Measurements from ENCODE around the gene STAC3. TPM values are rescaled to one million over a fixed set of nuclear protein-coding genes. Genes with fewer than 3 reads are reported as not detected.

The STAC3 gene
- total and polyA plus RNA-seq, 9 of the 15 experiments (the other 6 are each of a cell fraction or from before 2014, with no cell fraction given), result 0.45 to 6.4 (median 3.3) TPM

DNA sequence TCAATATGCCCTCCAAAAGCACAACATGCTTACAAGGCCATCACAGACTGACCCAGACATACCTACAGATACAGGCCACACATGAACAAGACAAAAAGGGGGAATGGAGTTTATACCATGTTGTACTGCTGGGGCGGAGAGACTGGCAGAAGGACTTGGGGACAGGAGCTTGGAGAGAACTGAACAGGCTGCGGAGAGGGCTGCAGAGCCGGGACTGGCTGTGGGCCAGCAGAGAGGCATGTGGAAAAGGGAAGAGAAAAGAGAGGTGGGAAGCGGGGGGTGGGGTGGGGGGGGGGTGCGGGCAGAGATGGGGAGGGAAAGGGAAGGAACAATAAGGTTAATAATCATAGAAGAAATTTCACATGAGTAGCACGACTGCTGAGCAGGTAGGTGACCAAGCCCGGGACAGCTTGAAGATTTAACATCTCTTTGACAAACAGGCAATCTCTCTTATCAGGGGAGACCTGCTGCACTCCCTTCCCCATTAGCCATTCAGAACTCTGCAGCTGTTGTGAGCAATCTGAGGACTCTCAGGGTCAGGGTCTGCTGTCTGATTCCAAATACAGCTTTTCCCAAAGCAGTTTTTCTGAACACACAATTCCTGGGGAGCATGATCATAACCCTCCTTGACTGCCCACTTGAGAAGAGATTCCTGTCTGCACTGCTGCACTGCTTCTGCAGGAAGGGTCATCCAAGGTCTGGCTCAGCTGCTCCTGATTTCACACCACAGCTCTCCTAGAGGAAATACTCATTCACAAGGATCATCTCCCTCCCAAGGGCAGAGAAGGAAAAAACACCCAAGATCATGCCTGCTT lies 21.6 kb upstream of the STAC3 start:
- no TSS peak for BruUV-seq (replicated peaks)
- TF ChIP-seq ZNF583 (CRISPR knock-in tag; IDR thresholded peaks at IDR 0.05) (no peak), ZNF311 (CRISPR knock-in tag; IDR thresholded peaks at IDR 0.05) (no peak), KDM1A (IDR thresholded peaks at IDR 0.05) (peak; percentile 82 to 86), STAT5B (CRISPR knock-in tag; IDR thresholded peaks at IDR 0.05) (no peak), TEAD2 (tag; IDR thresholded peaks at IDR 0.05) (no peak), CHD2 (IDR thresholded peaks at IDR 0.05; ENCODE audit: low read depth, low read length) (no peak), DDX20 (tag; IDR thresholded peaks at IDR 0.05; ENCODE audit: low read depth) (no peak), ZNF3 (CRISPR knock-in tag; IDR thresholded peaks at IDR 0.05) (no peak), NFRKB (IDR thresholded peaks at IDR 0.05; ENCODE audit: low read depth) (no peak), RCOR1 (IDR thresholded peaks at IDR 0.05; ENCODE audit: borderline replicate concordance in 1 of 2, low read depth in 2 of 2, low read length in 2 of 2) (peak in 1 of 2 experiments; percentile 87; a peak in 1 of 4 replicates)
- TF ChIP-seq, protein P1, sequence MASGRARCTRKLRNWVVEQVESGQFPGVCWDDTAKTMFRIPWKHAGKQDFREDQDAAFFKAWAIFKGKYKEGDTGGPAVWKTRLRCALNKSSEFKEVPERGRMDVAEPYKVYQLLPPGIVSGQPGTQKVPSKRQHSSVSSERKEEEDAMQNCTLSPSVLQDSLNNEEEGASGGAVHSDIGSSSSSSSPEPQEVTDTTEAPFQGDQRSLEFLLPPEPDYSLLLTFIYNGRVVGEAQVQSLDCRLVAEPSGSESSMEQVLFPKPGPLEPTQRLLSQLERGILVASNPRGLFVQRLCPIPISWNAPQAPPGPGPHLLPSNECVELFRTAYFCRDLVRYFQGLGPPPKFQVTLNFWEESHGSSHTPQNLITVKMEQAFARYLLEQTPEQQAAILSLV (tag; IDR thresholded peaks at IDR 0.05), result no peak
- TF ChIP-seq, protein P2, sequence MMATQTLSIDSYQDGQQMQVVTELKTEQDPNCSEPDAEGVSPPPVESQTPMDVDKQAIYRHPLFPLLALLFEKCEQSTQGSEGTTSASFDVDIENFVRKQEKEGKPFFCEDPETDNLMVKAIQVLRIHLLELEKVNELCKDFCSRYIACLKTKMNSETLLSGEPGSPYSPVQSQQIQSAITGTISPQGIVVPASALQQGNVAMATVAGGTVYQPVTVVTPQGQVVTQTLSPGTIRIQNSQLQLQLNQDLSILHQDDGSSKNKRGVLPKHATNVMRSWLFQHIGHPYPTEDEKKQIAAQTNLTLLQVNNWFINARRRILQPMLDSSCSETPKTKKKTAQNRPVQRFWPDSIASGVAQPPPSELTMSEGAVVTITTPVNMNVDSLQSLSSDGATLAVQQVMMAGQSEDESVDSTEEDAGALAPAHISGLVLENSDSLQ (IDR thresholded peaks at IDR 0.05), result peak; percentile 73; the same call in 1 of the 2 replicates
- TF ChIP-seq, protein P3, sequence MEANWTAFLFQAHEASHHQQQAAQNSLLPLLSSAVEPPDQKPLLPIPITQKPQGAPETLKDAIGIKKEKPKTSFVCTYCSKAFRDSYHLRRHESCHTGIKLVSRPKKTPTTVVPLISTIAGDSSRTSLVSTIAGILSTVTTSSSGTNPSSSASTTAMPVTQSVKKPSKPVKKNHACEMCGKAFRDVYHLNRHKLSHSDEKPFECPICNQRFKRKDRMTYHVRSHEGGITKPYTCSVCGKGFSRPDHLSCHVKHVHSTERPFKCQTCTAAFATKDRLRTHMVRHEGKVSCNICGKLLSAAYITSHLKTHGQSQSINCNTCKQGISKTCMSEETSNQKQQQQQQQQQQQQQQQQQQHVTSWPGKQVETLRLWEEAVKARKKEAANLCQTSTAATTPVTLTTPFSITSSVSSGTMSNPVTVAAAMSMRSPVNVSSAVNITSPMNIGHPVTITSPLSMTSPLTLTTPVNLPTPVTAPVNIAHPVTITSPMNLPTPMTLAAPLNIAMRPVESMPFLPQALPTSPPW (CRISPR knock-in tag; IDR thresholded peaks at IDR 0.05), result peak; percentile 32
- TF ChIP-seq, protein P4, sequence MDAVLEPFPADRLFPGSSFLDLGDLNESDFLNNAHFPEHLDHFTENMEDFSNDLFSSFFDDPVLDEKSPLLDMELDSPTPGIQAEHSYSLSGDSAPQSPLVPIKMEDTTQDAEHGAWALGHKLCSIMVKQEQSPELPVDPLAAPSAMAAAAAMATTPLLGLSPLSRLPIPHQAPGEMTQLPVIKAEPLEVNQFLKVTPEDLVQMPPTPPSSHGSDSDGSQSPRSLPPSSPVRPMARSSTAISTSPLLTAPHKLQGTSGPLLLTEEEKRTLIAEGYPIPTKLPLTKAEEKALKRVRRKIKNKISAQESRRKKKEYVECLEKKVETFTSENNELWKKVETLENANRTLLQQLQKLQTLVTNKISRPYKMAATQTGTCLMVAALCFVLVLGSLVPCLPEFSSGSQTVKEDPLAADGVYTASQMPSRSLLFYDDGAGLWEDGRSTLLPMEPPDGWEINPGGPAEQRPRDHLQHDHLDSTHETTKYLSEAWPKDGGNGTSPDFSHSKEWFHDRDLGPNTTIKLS (IDR thresholded peaks at IDR 0.05; ENCODE audit: borderline replicate concordance, low read depth), result no peak

More for the DNA sequence above, 21.6 kb upstream of the STAC3 start:
- Histone ChIP-seq H3K4me2 (ENCODE audit: insufficient read depth, low read length) (no peak overlapping the region), H3K27ac (ENCODE audit: extremely low read depth, low read depth, low read length) (no peak overlapping the region), H4K20me1 (replicated peaks; ENCODE audit: control insufficient read depth, insufficient read depth, low read length) (no peaks in the 10 kb centered on the region), H3K4me3 (no peak overlapping the region), H3K79me2 (ENCODE audit: control insufficient read depth, insufficient read depth, low read length) (no peaks in the 10 kb centered on the region), H2AFZ (ENCODE audit: low read depth, low read length) (no peak overlapping the region), H3K36me3 (ENCODE audit: control insufficient read depth, insufficient read depth, low read length) (peaks cover 32% of the 10 kb centered on the region; the same call in 2 of the 3 replicates), H3K4me1 (replicated peaks in 1 of 2; ENCODE audit: control insufficient read depth in 2 of 2, insufficient read depth in 2 of 2, low read length in 2 of 2) (peaks cover 5 to 11% of the 10 kb centered on the region in 2 experiments; a peak in 4 of 5 replicates), H3K27me3 (ENCODE audit: control insufficient read depth in 2 of 2, insufficient read depth in 2 of 2, low read length in 2 of 2) (no peaks in the 10 kb centered on the region), H3K9me1 (ENCODE audit: control insufficient read depth, insufficient read depth, low read length) (no peaks in the 10 kb centered on the region), H3K9me3 (replicated peaks; ENCODE audit: control insufficient read depth, insufficient read depth, low read depth, low read length) (no peaks in the 10 kb centered on the region), H3K9ac (ENCODE audit: insufficient read depth in 1 of 2, low read depth in 2 of 2, low read length in 2 of 2) (peak overlapping the region in 1 of 2 experiments; percentile 77; a peak in 2 of 4 replicates)
- DNase-seq (ENCODE audit: extremely low read depth in 1 of 4, low spot score in 3 of 4) (peak in 2 of 4 experiments; percentile 37 to 61), FAIRE-seq (peak; percentile 80), ATAC-seq (peak; percentile 79)
- intact Hi-C loops (cut with micrococcal nuclease), result no loop called here
- WGBS (ENCODE audit: insufficient coverage, low coverage, missing lambda C conversion rate), result 29% methylated on average over 4 of the region's 7 CpGs
- in situ Hi-C loops (cut with MboI), result no loop called here
- CTCF ChIA-PET (ENCODE audit: low intra/inter-chr PET ratio), result interaction anchor here (0.5 kb wide), 1 partner anchor 1010 kb away, joined by 3 read pairs; no protein-coding TSS in a partner anchor
- POLR2A ChIA-PET, result interaction anchor here (0.6 to 1.2 kb wide), 2 partner anchors 10 to 286 kb away, joined by 3 to 4 read pairs; no protein-coding TSS in a partner anchor
